ENCODE data around the gene RDH14. TPM values are rescaled to one million over a fixed set of nuclear protein-coding genes. Genes with fewer than 3 reads are reported as not detected.

The RDH14 gene, protein sequence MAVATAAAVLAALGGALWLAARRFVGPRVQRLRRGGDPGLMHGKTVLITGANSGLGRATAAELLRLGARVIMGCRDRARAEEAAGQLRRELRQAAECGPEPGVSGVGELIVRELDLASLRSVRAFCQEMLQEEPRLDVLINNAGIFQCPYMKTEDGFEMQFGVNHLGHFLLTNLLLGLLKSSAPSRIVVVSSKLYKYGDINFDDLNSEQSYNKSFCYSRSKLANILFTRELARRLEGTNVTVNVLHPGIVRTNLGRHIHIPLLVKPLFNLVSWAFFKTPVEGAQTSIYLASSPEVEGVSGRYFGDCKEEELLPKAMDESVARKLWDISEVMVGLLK
- total RNA-seq (2012; rRNA removed) (12.2 TPM in 2 replicates), polyA plus RNA-seq (2012; rRNA removed) (10.2 and 11.9 TPM in 2 replicates), Bru-seq, nascent RNA (percentile 64 among the genes with signal in this experiment), BruChase-seq, experiment 1, labeled RNA remaining after a 6-hour chase (percentile 61 among the genes with signal in this experiment), BruChase-seq, experiment 2, labeled RNA remaining after a 2-hour chase (percentile 77 among the genes with signal in this experiment)
- 5.1 and 9.2 TPM in 2 replicates for polyA plus RNA-seq (2012; cell fraction: cytosol; rRNA removed)
- 4.1 and 9.7 TPM in 2 replicates for polyA plus RNA-seq (2012; cell fraction: nucleus; rRNA removed; ENCODE audit: low replicate concordance)
- long read RNA-seq, transcript RDH14-201 (2 exons, 1,587 nt) = major isoform, 20 of 20 reads
- long read RNA-seq, partial matches to known transcripts = 0 of 20 reads
- long read RNA-seq, other reads (novel, unspliced or antisense) = 0 of 20 reads

DNA sequence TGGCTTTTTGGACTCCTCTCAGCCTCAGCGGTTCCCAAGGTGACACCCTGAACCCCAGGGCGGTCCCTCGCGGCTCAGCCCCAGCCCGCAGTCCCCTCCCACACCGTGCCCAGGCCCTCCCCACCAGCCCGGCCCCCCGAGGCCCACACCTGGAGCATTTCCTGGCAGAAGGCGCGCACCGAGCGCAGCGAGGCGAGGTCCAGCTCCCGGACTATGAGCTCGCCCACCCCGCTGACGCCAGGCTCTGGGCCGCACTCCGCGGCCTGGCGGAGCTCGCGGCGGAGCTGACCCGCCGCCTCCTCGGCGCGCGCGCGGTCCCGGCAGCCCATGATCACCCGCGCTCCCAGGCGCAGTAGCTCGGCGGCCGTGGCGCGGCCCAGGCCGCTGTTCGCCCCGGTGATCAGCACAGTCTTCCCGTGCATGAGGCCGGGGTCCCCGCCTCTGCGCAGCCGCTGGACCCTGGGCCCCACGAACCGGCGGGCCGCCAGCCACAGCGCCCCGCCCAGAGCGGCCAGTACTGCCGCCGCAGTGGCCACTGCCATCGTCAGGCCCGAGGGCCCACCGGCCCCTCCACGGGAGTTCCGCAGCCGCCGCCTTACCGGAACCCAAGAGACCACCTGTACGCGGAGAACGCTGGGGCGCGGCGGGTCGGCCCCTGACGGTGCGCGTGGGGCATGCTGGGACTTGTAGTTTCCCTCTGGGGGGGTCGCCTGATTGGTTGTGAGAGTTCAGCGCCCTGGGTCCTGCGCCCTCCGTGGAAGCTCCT lies at the start of gene RDH14:
TSS of gene RDH14 (minus strand) at position 623 of the 766 bp plus-strand sequence. CDS start at position 542, 81 bp downstream.
- peak within 1 kb of the TSS; percentile 66 for H2BK5ac ChIP-seq (ENCODE audit: low read depth, low read length, poor library complexity, severe bottlenecking)
- peak within 1 kb of the TSS; percentile 74 for H4K91ac ChIP-seq (ENCODE audit: insufficient read depth, low read depth, low read length)
- H2BK120ac ChIP-seq (ENCODE audit: low read depth, low read length) = peak within 1 kb of the TSS; percentile 31; the same call in 1 of the 2 replicates
- H3K9me1 ChIP-seq (ENCODE audit: insufficient read depth, low read length) = no peaks in the 10 kb centered on the region; the same call in 1 of the 2 replicates
- in situ Hi-C loops (cut with MboI; ENCODE audit: low sequenced_read_pairs) = no loop called here
- H3K56ac ChIP-seq (ENCODE audit: extremely low read depth, insufficient read depth, low read length) = peak within 1 kb of the TSS; percentile 77
- H3K9me3 ChIP-seq (ENCODE audit: control insufficient read depth, insufficient read depth, low read length) = peaks cover 2% of the 10 kb centered on the region; the same call in 1 of the 2 replicates
- peak within 1 kb of the TSS; percentile 89 for H3K9ac ChIP-seq (ENCODE audit: low read depth, low read length)
- H2AK5ac ChIP-seq (ENCODE audit: low read depth, low read length) = peak within 1 kb of the TSS; percentile 23; the same call in 1 of the 2 replicates
- peak within 1 kb of the TSS; percentile 68 for H3K4me3 ChIP-seq (ENCODE audit: insufficient read depth, low read depth, low read length)
- peak within 1 kb of the TSS; percentile 83 for H3K27ac ChIP-seq (ENCODE audit: insufficient read depth, low read length)
- H2BK15ac ChIP-seq (ENCODE audit: low read depth, low read length) = no peak within 1 kb of the TSS; the same call in 2 of the 3 replicates
- H4K20me1 ChIP-seq (ENCODE audit: insufficient read depth, low read length) = no peaks in the 10 kb centered on the region
- peak within 1 kb of the TSS; percentile 91 for H3K4me2 ChIP-seq (ENCODE audit: low read depth, low read length)
- no TSS peak for BruUV-seq (replicated peaks)
- peak within 1 kb of the TSS; percentile 84 for H3K23ac ChIP-seq (ENCODE audit: low read depth, low read length)
- ChIA-PET POLR2A (ENCODE audit: unreplicated experiment) (interaction anchor here (0.6 kb wide), 2 partner anchors 14 to 357 kb away, joined by 3 to 4 read pairs; no protein-coding TSS in a partner anchor), CTCF (no interaction called here)
- TF ChIP-seq RFX5 (IDR thresholded peaks at IDR 0.05; ENCODE audit: low read depth, low read length) (no peak), CHD1 (IDR thresholded peaks at IDR 0.05; ENCODE audit: low read depth, low read length) (no peak), POLR2A (IDR thresholded peaks at IDR 0.05; ENCODE audit: low read depth, low read length) (peak; percentile 21; the same call in 1 of the 2 replicates), MAZ (IDR thresholded peaks at IDR 0.05; ENCODE audit: borderline replicate concordance, low read depth, low read length) (peak; percentile 43; the same call in 1 of the 2 replicates), MXI1 (IDR thresholded peaks at IDR 0.05; ENCODE audit: borderline replicate concordance, low read depth, low read length) (0 out of 2 replicates have a peak, but pooled peaks have one; percentile 21)
- TF ChIP-seq, protein P1, sequence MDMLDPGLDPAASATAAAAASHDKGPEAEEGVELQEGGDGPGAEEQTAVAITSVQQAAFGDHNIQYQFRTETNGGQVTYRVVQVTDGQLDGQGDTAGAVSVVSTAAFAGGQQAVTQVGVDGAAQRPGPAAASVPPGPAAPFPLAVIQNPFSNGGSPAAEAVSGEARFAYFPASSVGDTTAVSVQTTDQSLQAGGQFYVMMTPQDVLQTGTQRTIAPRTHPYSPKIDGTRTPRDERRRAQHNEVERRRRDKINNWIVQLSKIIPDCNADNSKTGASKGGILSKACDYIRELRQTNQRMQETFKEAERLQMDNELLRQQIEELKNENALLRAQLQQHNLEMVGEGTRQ (IDR thresholded peaks at IDR 0.05; ENCODE audit: low read depth, low read length) = peak; percentile 28; the same call in 1 of the 2 replicates
- intact Hi-C loops (cut with micrococcal nuclease) = no loop called here
- peaks cover 23 to 39% of the 10 kb centered on the region in 2 experiments for H3K79me1 ChIP-seq (ENCODE audit: low read depth in 1 of 2, low read length in 2 of 2)
- H4K8ac ChIP-seq (ENCODE audit: low read depth in 2 of 2, low read length in 2 of 2) = peak within 1 kb of the TSS; percentile 94 to 97
- H3K4me1 ChIP-seq (ENCODE audit: control insufficient read depth, insufficient read depth, low read length) = peaks cover 4% of the 10 kb centered on the region; the same call in 1 of the 2 replicates
- dilution Hi-C loops (cut with HindIII; ENCODE audit: low sequenced_read_pairs, unreplicated experiment) = no loop called here
- peak within 1 kb of the TSS; percentile 88 for H2AFZ ChIP-seq (replicated peaks; ENCODE audit: low read length, poor library complexity)
- peak within 1 kb of the TSS; percentile 81 for H3K4ac ChIP-seq (ENCODE audit: low read depth, low read length)
- H3K14ac ChIP-seq (replicated peaks; ENCODE audit: low read depth, low read length) = peak within 1 kb of the TSS; percentile 89
- peak; percentile 98 for ATAC-seq (ENCODE audit: low read depth)
- no peaks in the 10 kb centered on the region for H3K27me3 ChIP-seq (ENCODE audit: control insufficient read depth, insufficient read depth, low read length)
- H2BK20ac ChIP-seq (ENCODE audit: low read depth, low read length) = peak within 1 kb of the TSS; percentile 10; the same call in 1 of the 2 replicates
- WGBS, 2 experiments (ENCODE audit: extremely low coverage in 2 of 2, insufficient read length in 1 of 2) = 1% methylated on average over 34 of the region's 81 CpGs; no CpG with 5 or more reads in 1 of the 2 experiments
- peak; percentile 88 for DNase-seq
- peak within 1 kb of the TSS; percentile 51 for H3K18ac ChIP-seq (ENCODE audit: low read depth, low read length)
- H3K36me3 ChIP-seq (ENCODE audit: control insufficient read depth, insufficient read depth, low read length) = peaks cover 3% of the 10 kb centered on the region
- peak within 1 kb of the TSS; percentile 88 for H2AK9ac ChIP-seq (replicated peaks; ENCODE audit: low read depth, low read length, poor library complexity)
- H4K5ac ChIP-seq (ENCODE audit: low read depth, low read length) = peak within 1 kb of the TSS; percentile 98

All from IMR-90 (cell line).